Hematopoietic multipotent progenitor cell treated with erythropoietin and hydrocortisone succinate and interleukin-3 and kit ligand, for 15 days (in vitro differentiated cells): ENCODE results near the gene BRAP.
"Not testable (repeated sequence)": the region's sequence is repeated elsewhere in the genome, so short reads cannot be mapped to it uniquely, and the experiment has no call there.

ENCODE experiments used
- DNase-seq: peaks from one replicate; pipeline ENCODE4 v3.0.0-alpha.2; 2015; ENCODE audit warnings: low spot score

BRAP gene

GRCh38 chr12:111677186-111677585 is 8.6 kb downstream of the BRAP start:
- DNase-seq: no peak

GRCh38 chr12:111673503-111673902 is 12.3 kb downstream of the BRAP start:
- DNase-seq: peak; percentile 40

GRCh38 chr12:111672822-111673381 is 12.9 kb downstream of the BRAP start:
- no peak for DNase-seq

- DNase-seq: no peak
Measured at GRCh38 chr12:111664961-111665865, 20.5 kb downstream of the BRAP start.

GRCh38 chr12:111664499-111664898 is 21.3 kb downstream of the BRAP start:
- DNase-seq: no peak

- no peak for DNase-seq
Measured at GRCh38 chr12:111656016-111656415, 29.7 kb downstream of the BRAP start.

- no peak for DNase-seq
Measured at GRCh38 chr12:111655356-111655755, 30.4 kb downstream of the BRAP start.

GRCh38 chr12:111653596-111653995 is 32.2 kb downstream of the BRAP start:
- DNase-seq: no peak

- DNase-seq: not testable (repeated sequence)
Measured at GRCh38 chr12:111652530-111652929, 33.2 kb downstream of the BRAP start.

- DNase-seq: no peak
Measured at GRCh38 chr12:111650912-111651311, 34.8 kb downstream of the BRAP start.

- no peak for DNase-seq
Measured at GRCh38 chr12:111645433-111645832, 40.3 kb downstream of the BRAP start.

GRCh38 chr12:111643427-111643826 is 42.3 kb downstream of the BRAP start:
- no peak for DNase-seq

- DNase-seq: no peak
Measured at GRCh38 chr12:111642681-111643426, 42.9 kb downstream of the BRAP start.

GRCh38 chr12:111640506-111640905 is 45.2 kb downstream of the BRAP start:
- DNase-seq: no peak

GRCh38 chr12:111638556-111638955 is 47.2 kb downstream of the BRAP start:
- no peak for DNase-seq

- peak; percentile 67 for DNase-seq
Measured at GRCh38 chr12:111636209-111636945, 49.4 kb downstream of the BRAP start.

GRCh38 chr12:111635524-111635923 is 50.2 kb downstream of the BRAP start:
- peak; percentile 28 for DNase-seq

GRCh38 chr12:111628505-111629260 is 57.1 kb downstream of the BRAP start:
- no peak for DNase-seq

GRCh38 chr12:111626230-111626629 is 59.5 kb downstream of the BRAP start:
- DNase-seq: no peak

GRCh38 chr12:111624540-111624939 is 61.2 kb downstream of the BRAP start:
- DNase-seq: no peak

GRCh38 chr12:111617841-111618240 is 67.9 kb downstream of the BRAP start:
- not testable (repeated sequence) for DNase-seq
